Skeletal muscle tissue (tissue), 4 donors: ENCODE data around the gene GRID1. TPM values are rescaled to one million over a fixed set of nuclear protein-coding genes. Genes with fewer than 3 reads are reported as not detected.

Experiments used
- H3K27ac ChIP-seq: one replicate; pipeline ENCODE4 v1.7.0; 2013; ENCODE audit warnings: mild to moderate bottlenecking, low read depth, low read length, inconsistent platforms
- H3K27me3 ChIP-seq, 3 donors: one replicate each; pipeline ENCODE4 v1.7.0; 2013; ENCODE audit warnings: low read length in 3 of 3; ENCODE audit not compliant: control insufficient read depth in 3 of 3, insufficient read depth in 3 of 3
- H3K36me3 ChIP-seq, 3 donors: one replicate each; pipeline ENCODE4 v1.7.0; 2013; ENCODE audit warnings: low read length in 3 of 3; ENCODE audit not compliant: control insufficient read depth in 3 of 3, insufficient read depth in 3 of 3
- H3K4me1 ChIP-seq, 3 donors: one replicate each; pipeline ENCODE4 v1.7.0; 2013; ENCODE audit warnings: low read length in 3 of 3, mild to moderate bottlenecking in 3 of 3; ENCODE audit not compliant: control insufficient read depth in 3 of 3, insufficient read depth in 3 of 3
- H3K4me3 ChIP-seq, 3 donors: one replicate each; pipeline ENCODE4 v1.7.0; 2013; ENCODE audit warnings: low read length in 3 of 3
- H3K9ac ChIP-seq, 3 donors: one replicate each; pipeline ENCODE4 v1.7.0; 2013; ENCODE audit warnings: low read length in 3 of 3, mild to moderate bottlenecking in 3 of 3, moderate library complexity in 2 of 3, low read depth in 1 of 3
- H3K9me3 ChIP-seq, 3 donors: one replicate each; pipeline ENCODE4 v1.7.0; 2013; ENCODE audit warnings: low read length in 3 of 3; ENCODE audit not compliant: control insufficient read depth in 3 of 3
- total RNA-seq: library from RNA; depleted of rRNA; stranded (reverse); fragments of >200 nt; gene quantifications from one replicate; pipeline ENCODE4 v1.2.3, GENCODE V29; 2014
- donor health status: Osteomylitis.

GRID1 gene
- total RNA-seq, 1 donor from 2014 or later = 2.1 TPM

- Histone ChIP-seq H3K4me3 (no peak overlapping the region), H3K36me3 (no peaks in the 10 kb centered on the region), H3K27me3 (peaks cover 0 to 5% (median 5%) of the 10 kb centered on the region in 3 donors), H3K9ac (no peak overlapping the region), H3K27ac (no peak overlapping the region), H3K9me3 (no peaks in the 10 kb centered on the region), H3K4me1 (no peaks in the 10 kb centered on the region)
These were observed 205.6 kb downstream of the GRID1 start for GRCh38 chr10:86160890-86161585.

- Histone ChIP-seq H3K27me3 (peaks cover 0 to 7% (median 5%) of the 10 kb centered on the region in 3 donors), H3K27ac (no peak overlapping the region), H3K4me3 (no peak overlapping the region), H3K36me3 (no peaks in the 10 kb centered on the region), H3K9ac (no peak overlapping the region), H3K9me3 (no peaks in the 10 kb centered on the region), H3K4me1 (no peaks in the 10 kb centered on the region)
These were observed 206.8 kb downstream of the GRID1 start for GRCh38 chr10:86159797-86160196.

DNA sequence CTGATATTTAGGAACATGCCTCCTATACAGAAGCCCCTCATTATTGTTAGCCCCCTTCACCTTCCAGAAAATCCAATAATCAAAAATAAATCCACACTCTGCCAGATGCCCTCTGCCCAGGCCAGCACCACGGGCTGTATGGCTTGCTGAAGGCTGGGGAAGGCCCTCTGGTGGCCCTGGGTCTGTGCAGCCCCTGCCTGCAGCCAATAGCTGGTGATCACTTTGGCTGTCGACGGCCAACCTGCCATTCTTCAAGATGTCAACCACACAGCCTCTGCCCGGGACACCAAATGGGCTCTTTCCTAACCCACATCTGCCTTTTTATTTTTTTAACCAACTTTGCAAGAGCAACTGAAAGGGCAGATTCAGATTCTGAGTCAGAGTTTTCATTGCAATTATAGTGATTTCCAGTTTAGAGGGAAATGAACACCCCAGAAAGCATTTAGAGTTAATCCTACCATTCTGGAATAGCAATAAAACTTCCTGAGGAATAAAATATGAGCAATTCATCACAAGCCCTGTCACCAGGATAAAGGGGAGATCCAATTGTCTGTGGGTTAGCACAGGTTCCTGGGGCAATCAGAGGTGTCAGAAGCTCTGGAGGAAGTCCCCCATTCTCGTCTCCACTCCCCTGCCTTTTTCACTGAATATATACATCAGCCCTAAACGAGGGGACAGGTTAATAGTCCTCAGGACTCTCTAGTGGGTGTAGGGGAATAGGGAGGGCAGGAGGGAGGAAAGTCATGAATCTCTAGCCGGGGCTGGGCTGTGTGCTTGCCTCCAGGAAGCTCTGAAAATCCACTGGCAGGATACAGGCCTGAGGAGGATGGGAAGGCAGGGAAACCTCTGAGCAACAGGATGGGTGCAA is 211.3 kb downstream of the GRID1 start:
- H3K36me3 ChIP-seq = no peaks in the 10 kb centered on the region
- H3K9me3 ChIP-seq = no peaks in the 10 kb centered on the region
- H3K4me3 ChIP-seq = no peak overlapping the region
- H3K4me1 ChIP-seq = no peaks in the 10 kb centered on the region
- H3K9ac ChIP-seq = no peak overlapping the region
- no peak overlapping the region for H3K27ac ChIP-seq
- peaks cover 0 to 7% (median 6%) of the 10 kb centered on the region in 3 donors for H3K27me3 ChIP-seq

- Histone ChIP-seq H3K27me3 (peaks cover 0 to 7% (median 2%) of the 10 kb centered on the region in 3 donors), H3K9ac (no peak overlapping the region), H3K9me3 (no peaks in the 10 kb centered on the region), H3K4me1 (no peaks in the 10 kb centered on the region), H3K27ac (no peak overlapping the region), H3K36me3 (no peaks in the 10 kb centered on the region), H3K4me3 (no peak overlapping the region)
These were observed 212.8 kb downstream of the GRID1 start for GRCh38 chr10:86153751-86154150.

- Histone ChIP-seq H3K27ac (no peak overlapping the region), H3K9me3 (no peaks in the 10 kb centered on the region), H3K9ac (no peak overlapping the region), H3K4me1 (no peaks in the 10 kb centered on the region), H3K36me3 (no peaks in the 10 kb centered on the region), H3K27me3 (peaks cover 0 to 8% (median 2%) of the 10 kb centered on the region in 3 donors), H3K4me3 (no peak overlapping the region)
These were observed 213.7 kb downstream of the GRID1 start for GRCh38 chr10:86152911-86153310.

GRCh38 chr10:86152354-86152753 is 214.2 kb downstream of the GRID1 start:
- Histone ChIP-seq H3K9ac (no peak overlapping the region), H3K27ac (no peak overlapping the region), H3K9me3 (no peaks in the 10 kb centered on the region), H3K4me3 (no peak overlapping the region), H3K4me1 (no peaks in the 10 kb centered on the region), H3K27me3 (peaks cover 0 to 7% (median 2%) of the 10 kb centered on the region in 3 donors), H3K36me3 (no peaks in the 10 kb centered on the region)

GRCh38 chr10:86151613-86152012 is 215.0 kb downstream of the GRID1 start:
- H3K9ac ChIP-seq = no peak overlapping the region
- H3K27ac ChIP-seq = no peak overlapping the region
- no peak overlapping the region for H3K4me3 ChIP-seq
- no peaks in the 10 kb centered on the region for H3K9me3 ChIP-seq
- no peaks in the 10 kb centered on the region for H3K4me1 ChIP-seq
- H3K27me3 ChIP-seq = peaks cover 0 to 4% (median 2%) of the 10 kb centered on the region in 3 donors
- no peaks in the 10 kb centered on the region for H3K36me3 ChIP-seq

DNA sequence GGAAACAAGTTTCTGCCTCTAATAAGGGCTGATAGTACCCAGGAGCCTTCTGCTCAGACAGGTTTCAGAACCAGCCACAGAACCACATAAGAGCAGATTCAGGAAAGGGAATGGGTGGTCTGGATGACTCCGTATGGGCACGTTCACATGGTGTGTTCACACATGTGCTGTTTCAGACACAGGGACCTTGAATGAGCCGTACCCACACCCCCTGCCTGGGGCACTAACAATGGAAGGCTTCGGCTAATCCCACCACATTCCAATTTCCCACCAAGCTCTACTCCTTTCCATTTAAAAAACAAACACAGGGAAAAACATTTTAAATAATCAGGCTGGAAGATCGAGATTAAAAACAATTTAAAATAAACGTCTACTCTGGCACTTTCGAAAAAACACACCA is 217.3 kb downstream of the GRID1 start:
- H3K4me3 ChIP-seq = no peak overlapping the region
- H3K27ac ChIP-seq = no peak overlapping the region
- H3K27me3 ChIP-seq = peaks cover 0 to 4% (median 2%) of the 10 kb centered on the region in 3 donors
- no peak overlapping the region for H3K9ac ChIP-seq
- H3K4me1 ChIP-seq = no peaks in the 10 kb centered on the region
- no peaks in the 10 kb centered on the region for H3K9me3 ChIP-seq
- no peaks in the 10 kb centered on the region for H3K36me3 ChIP-seq

DNA sequence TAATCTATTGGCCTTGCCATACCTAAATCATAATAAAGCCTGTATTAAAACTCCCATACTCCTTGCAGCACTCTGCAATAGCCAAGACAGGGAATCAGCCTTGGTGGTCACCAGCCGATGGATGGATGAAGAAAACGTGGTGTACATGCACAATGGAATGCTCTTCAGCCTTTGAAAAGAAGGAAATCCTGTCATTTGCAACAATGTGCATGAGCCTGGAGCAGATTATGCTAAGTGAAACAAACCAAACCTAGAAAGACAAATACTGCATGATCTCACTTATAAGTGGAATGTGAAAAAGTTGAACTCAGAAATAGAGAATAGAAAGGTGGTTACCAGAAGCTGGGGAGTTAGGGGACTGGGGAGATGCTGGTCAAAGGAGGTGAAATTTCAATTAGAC is 218.5 kb downstream of the GRID1 start:
- Histone ChIP-seq H3K4me1 (no peaks in the 10 kb centered on the region), H3K36me3 (no peaks in the 10 kb centered on the region), H3K27ac (no peak overlapping the region), H3K27me3 (peaks cover 0 to 4% (median 2%) of the 10 kb centered on the region in 3 donors), H3K4me3 (no peak overlapping the region), H3K9me3 (no peaks in the 10 kb centered on the region), H3K9ac (no peak overlapping the region)

GRCh38 chr10:86144301-86144700 is 222.3 kb downstream of the GRID1 start:
- H3K27ac ChIP-seq = no peak overlapping the region
- no peak overlapping the region for H3K9ac ChIP-seq
- H3K36me3 ChIP-seq = no peaks in the 10 kb centered on the region
- peaks cover 0 to 7% (median 5%) of the 10 kb centered on the region in 3 donors for H3K27me3 ChIP-seq
- no peak overlapping the region for H3K4me3 ChIP-seq
- no peaks in the 10 kb centered on the region for H3K9me3 ChIP-seq
- H3K4me1 ChIP-seq = no peaks in the 10 kb centered on the region
